WERI-Rb-1 (cell line): Measurements from ENCODE around the gene OR6C70.

Experiments
- DNase-seq: peaks from one replicate; pipeline ENCODE4 v3.0.0-alpha.2; 2020
- H3K27ac ChIP-seq: fragments of 250-450 bp; sonication (Bioruptor Pico); 2 replicates; pipeline ENCODE4 v1.5.1; 2020; ENCODE audit warnings: mild to moderate bottlenecking, moderate library complexity
- H3K27me3 ChIP-seq: fragments of 250-450 bp; sonication (Bioruptor Pico); 2 replicates; pipeline ENCODE4 v1.5.1; 2021; ENCODE audit warnings: mild to moderate bottlenecking, low read depth, moderate library complexity; ENCODE audit not compliant: insufficient read depth, severe bottlenecking
- H3K36me3 ChIP-seq: fragments of 250-450 bp; sonication (Bioruptor Pico); 2 replicates; pipeline ENCODE4 v1.5.1; 2020; ENCODE audit warnings: mild to moderate bottlenecking, moderate library complexity
- H3K4me3 ChIP-seq: 2 replicates; pipeline ENCODE4 v1.5.1; 2011; ENCODE audit warnings: low read depth, mild to moderate bottlenecking, control low read depth, low read length
- H3K9me3 ChIP-seq: fragments of 250-450 bp; sonication (Bioruptor Pico); 2 replicates; pipeline ENCODE4 v1.5.1; 2021; ENCODE audit warnings: mild to moderate bottlenecking, moderate library complexity; ENCODE audit not compliant: severe bottlenecking
- CTCF ChIP-seq: IDR thresholded peaks from 2 replicates; pipeline ENCODE4 v1.5.1; 2011; ENCODE audit warnings: low read depth, mild to moderate bottlenecking, control low read depth, inconsistent platforms, low read length

The OR6C70 gene

DNA sequence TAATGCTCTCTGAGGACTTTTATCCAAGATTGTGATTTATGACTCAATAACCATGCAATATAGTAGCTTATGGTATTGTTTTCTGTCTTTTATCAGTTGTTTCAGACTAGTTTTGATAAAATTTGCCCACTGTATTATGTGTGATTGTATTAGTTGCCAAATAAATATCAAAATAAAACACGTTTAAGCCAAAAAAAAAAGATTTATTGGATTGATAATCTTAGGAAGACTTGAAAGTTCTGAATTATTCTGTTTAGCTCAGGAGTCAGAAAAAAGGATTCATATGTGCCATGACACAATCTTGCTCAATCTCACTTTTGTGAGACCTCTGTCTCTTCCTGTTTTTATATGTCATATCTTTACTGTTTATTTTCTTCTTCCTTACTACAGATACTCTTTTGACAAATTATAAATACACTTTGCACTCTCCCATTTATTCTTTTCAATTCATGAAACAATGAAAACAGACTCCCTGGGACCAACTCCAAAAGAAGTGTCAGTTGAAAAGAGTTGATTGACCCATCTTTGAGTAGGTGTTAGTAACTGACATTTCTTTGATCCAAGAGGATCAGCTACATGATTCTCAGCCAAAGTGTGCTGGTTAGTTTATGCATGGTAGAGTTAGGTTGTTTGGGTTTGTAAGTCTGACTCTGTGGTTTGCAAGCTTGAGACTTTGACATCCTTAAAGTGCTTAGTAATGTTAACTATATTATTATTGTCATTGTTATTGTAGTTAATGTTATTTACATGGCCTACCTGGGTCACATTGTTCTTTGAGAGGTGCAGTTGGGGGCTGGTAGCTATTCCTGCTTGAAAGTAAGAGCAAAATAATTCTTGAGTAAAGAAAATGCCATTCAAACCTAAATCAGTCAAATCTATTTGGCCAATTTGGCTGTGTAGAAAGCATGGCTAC is 41.4 kb downstream of the OR6C70 start:
- no peak for DNase-seq
- Histone ChIP-seq H3K36me3 (no peaks in the 10 kb centered on the region), H3K27me3 (no peaks in the 10 kb centered on the region), H3K4me3 (no peak overlapping the region), H3K27ac (no peak overlapping the region), H3K9me3 (no peaks in the 10 kb centered on the region)
- no peak for TF ChIP-seq CTCF

GRCh38 chr12:55425954-55426353 is 44.0 kb downstream of the OR6C70 start, which contains the start of gene OR6C76:
Gene OR6C76 (plus strand): TSS chr12:55426254. CDS start chr12:55426254, 0 bp downstream.
- no peaks in the 10 kb centered on the region for H3K9me3 ChIP-seq
- peaks cover 4% of the 10 kb centered on the region for H3K27me3 ChIP-seq

DNA sequence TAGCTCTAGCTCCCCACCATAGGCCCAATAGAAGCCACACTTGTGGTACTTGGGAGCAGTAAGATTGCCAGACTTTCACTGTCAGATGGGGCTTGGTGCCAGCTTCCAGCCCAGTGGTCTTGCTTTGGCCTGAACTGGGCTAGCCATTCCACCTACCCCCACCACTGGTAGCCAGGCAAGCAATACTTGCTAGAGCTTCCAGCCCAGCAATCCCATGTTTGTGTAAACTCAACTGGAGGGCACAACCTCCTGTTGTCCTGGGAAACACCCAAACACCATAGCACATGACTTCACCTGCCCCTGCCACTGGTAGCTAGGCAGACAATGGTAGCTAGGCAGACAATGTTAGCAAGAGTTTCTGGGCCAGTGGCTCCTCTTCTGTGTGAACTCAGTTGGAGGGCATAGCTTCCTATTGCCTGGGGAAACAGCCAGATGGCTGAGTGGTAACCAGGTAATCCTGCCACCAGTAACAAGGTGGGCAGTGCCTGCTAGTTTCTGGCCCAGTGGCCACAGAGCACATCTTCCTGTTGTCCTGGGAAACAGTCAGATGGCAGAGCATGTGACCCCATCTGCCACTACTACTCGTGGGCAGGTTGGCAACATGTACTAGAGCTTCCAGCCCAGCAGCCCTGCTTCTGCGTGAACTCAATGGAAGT is 49.5 kb downstream of the OR6C70 start:
- H3K27ac ChIP-seq: no peak overlapping the region
- no peaks in the 10 kb centered on the region for H3K36me3 ChIP-seq
- no peaks in the 10 kb centered on the region for H3K9me3 ChIP-seq
- peaks cover 32% of the 10 kb centered on the region for H3K27me3 ChIP-seq
- H3K4me3 ChIP-seq: no peak overlapping the region
- TF ChIP-seq CTCF: no peak
- no peak for DNase-seq

More at GRCh38 chr12:55425954-55426353, 44.0 kb downstream of the OR6C70 start, which contains the start of gene OR6C76:
- DNase-seq: no peak
- Histone ChIP-seq H3K4me3 (no peak within 1 kb of the TSS), H3K36me3 (no peaks in the 10 kb centered on the region), H3K27ac (no peak within 1 kb of the TSS)
- no peak for TF ChIP-seq CTCF
